HG02981 (cell line): ENCODE measurements around the gene COL4A6.

ENCODE experiments used
- ATAC-seq: cut with Tn5 transposase; IDR thresholded peaks from one replicate; pipeline ENCODE4 v1.9.1; 2021; ENCODE audit warnings: mild to moderate bottlenecking, moderate library complexity; ENCODE audit not compliant: unreplicated experiment

The COL4A6 gene

GRCh38 chrX:108221301-108221864, 216.8 kb downstream of the COL4A6 start:
- no peak for ATAC-seq

- no peak for ATAC-seq
Observed at GRCh38 chrX:108219949-108220601, 218.1 kb downstream of the COL4A6 start.

GRCh38 chrX:108217876-108218275, 220.3 kb downstream of the COL4A6 start:
- ATAC-seq = no peak

GRCh38 chrX:108216919-108217571, 221.2 kb downstream of the COL4A6 start:
- ATAC-seq = no peak

GRCh38 chrX:108216405-108216804, 221.8 kb downstream of the COL4A6 start:
- ATAC-seq = no peak

GRCh38 chrX:108211301-108211700, 226.9 kb downstream of the COL4A6 start:
- ATAC-seq = no peak

- no peak for ATAC-seq
Observed at GRCh38 chrX:108209006-108209554, 229.1 kb downstream of the COL4A6 start.

GRCh38 chrX:108203540-108203939, 234.7 kb downstream of the COL4A6 start:
- ATAC-seq = no peak

- ATAC-seq = peak; percentile 60
Observed at GRCh38 chrX:108199691-108200090, 238.5 kb downstream of the COL4A6 start.

GRCh38 chrX:108199041-108199440, 239.2 kb downstream of the COL4A6 start:
- ATAC-seq = no peak

- no peak for ATAC-seq
Observed at GRCh38 chrX:108198420-108198819, 239.8 kb downstream of the COL4A6 start.

- ATAC-seq = no peak
Observed at GRCh38 chrX:108186811-108187210, 251.4 kb downstream of the COL4A6 start.

GRCh38 chrX:108178143-108178498, 260.1 kb downstream of the COL4A6 start:
- ATAC-seq = no peak

GRCh38 chrX:108177351-108178142, 260.7 kb downstream of the COL4A6 start:
- ATAC-seq = no peak

GRCh38 chrX:108173874-108174273, 264.3 kb downstream of the COL4A6 start:
- ATAC-seq = no peak

GRCh38 chrX:108171671-108172070, 266.6 kb downstream of the COL4A6 start:
- ATAC-seq = no peak

- ATAC-seq = no peak
Observed at GRCh38 chrX:108169768-108170167, 268.5 kb downstream of the COL4A6 start.

- ATAC-seq = no peak
Observed at GRCh38 chrX:108168961-108169740, 269.1 kb downstream of the COL4A6 start.

GRCh38 chrX:108167211-108167872, 270.9 kb downstream of the COL4A6 start:
- ATAC-seq = no peak
